Measurements from ENCODE around the gene PHLPP2.

GRCh38 chr16:71681360-71681759 is 43.1 kb downstream of the PHLPP2 start:
- TF ChIP-seq LEF1 (IDR thresholded peaks at IDR 0.05; ENCODE audit: borderline replicate concordance) (no peak), FOXA1 (IDR thresholded peaks at IDR 0.05) (no peak), BHLHE40 (IDR thresholded peaks at IDR 0.05; ENCODE audit: borderline replicate concordance) (no peak)
